Ammon's horn (tissue), 1 donor: ENCODE results near the gene C1orf159.
"Not testable (repeated sequence)": the region's sequence is repeated elsewhere in the genome, so short reads cannot be mapped to it uniquely, and the experiment has no call there.

Experiments used
- DNase-seq: peaks from one replicate; pipeline ENCODE4 v3.0.0-alpha.2; 2016; ENCODE audit warnings: low spot score

C1orf159 gene

GRCh38 chr1:1081311-1082238 lies 34.3 kb downstream of the C1orf159 start:
- no peak for DNase-seq

GRCh38 chr1:1080951-1081310 lies 35.0 kb downstream of the C1orf159 start:
- DNase-seq = no peak

- DNase-seq = peak; percentile 36
Measured at GRCh38 chr1:1080122-1080757, 35.6 kb downstream of the C1orf159 start.

GRCh38 chr1:1079408-1080121 lies 36.3 kb downstream of the C1orf159 start:
- DNase-seq = no peak

- not testable (repeated sequence) for DNase-seq
Measured at GRCh38 chr1:1077396-1077795, 38.5 kb downstream of the C1orf159 start.

- DNase-seq = no peak
Measured at GRCh38 chr1:1075148-1075935, 40.5 kb downstream of the C1orf159 start.

- DNase-seq = no peak
Measured at GRCh38 chr1:1074631-1075147, 41.2 kb downstream of the C1orf159 start.

- no peak for DNase-seq
Measured at GRCh38 chr1:1073743-1074587, 41.9 kb downstream of the C1orf159 start, which contains the start of gene RNF223. Gene RNF223 (minus strand): TSS chr1:1074306. CDS start chr1:1072566, 1,740 bp downstream.

- DNase-seq = no peak
Measured at GRCh38 chr1:1072849-1073742, 42.8 kb downstream of the C1orf159 start.

GRCh38 chr1:1072299-1072848 lies 43.5 kb downstream of the C1orf159 start:
- no peak for DNase-seq

GRCh38 chr1:1071486-1072298 lies 44.2 kb downstream of the C1orf159 start:
- no peak for DNase-seq

- DNase-seq = no peak
Measured at GRCh38 chr1:1069711-1070676, 45.9 kb downstream of the C1orf159 start.

GRCh38 chr1:1069056-1069710 lies 46.7 kb downstream of the C1orf159 start:
- DNase-seq = peak; percentile 48

GRCh38 chr1:1068517-1069055 lies 47.3 kb downstream of the C1orf159 start:
- DNase-seq = no peak

GRCh38 chr1:1067860-1068516 lies 47.9 kb downstream of the C1orf159 start:
- no peak for DNase-seq
